Measurements from ENCODE around the gene LRRC74A. TPM values are rescaled to one million over a fixed set of nuclear protein-coding genes. Genes with fewer than 3 reads are reported as not detected.

LRRC74A gene
- total RNA-seq, 2 donors from 2014 or later = not detected

GRCh38 chr14:76880449-76880848, 54.2 kb downstream of the LRRC74A start:
- no peak for ATAC-seq
- Histone ChIP-seq H3K9me3 (no peaks in the 10 kb centered on the region), H3K27me3 (no peaks in the 10 kb centered on the region), H3K27ac (no peak overlapping the region), H3K4me3 (no peak overlapping the region), H3K4me1 (no peaks in the 10 kb centered on the region), H3K36me3 (replicated peaks in 1 of 2; ENCODE audit: insufficient read depth in 1 of 2, low read depth in 2 of 2) (no peaks in the 10 kb centered on the region)
- intact Hi-C loops (cut with DNase I) = loop anchor here (5.0 kb wide), 1 partner anchor 62 kb away; no protein-coding TSS in a partner anchor
- DNase-seq = no peak
- no peak for TF ChIP-seq CTCF (IDR thresholded peaks at IDR 0.05)
- no peak for TF ChIP-seq POLR2A (IDR thresholded peaks at IDR 0.05)
- 71 to 79% methylated on average over 4 of the region's 4 CpGs for WGBS, 2 donors

GRCh38 chr14:76881348-76881747, 55.1 kb downstream of the LRRC74A start:
- intact Hi-C loops (cut with DNase I) = loop anchor here (5.0 kb wide), 1 partner anchor 61 kb away; no protein-coding TSS in a partner anchor
- H3K27ac ChIP-seq = no peak overlapping the region

DNA sequence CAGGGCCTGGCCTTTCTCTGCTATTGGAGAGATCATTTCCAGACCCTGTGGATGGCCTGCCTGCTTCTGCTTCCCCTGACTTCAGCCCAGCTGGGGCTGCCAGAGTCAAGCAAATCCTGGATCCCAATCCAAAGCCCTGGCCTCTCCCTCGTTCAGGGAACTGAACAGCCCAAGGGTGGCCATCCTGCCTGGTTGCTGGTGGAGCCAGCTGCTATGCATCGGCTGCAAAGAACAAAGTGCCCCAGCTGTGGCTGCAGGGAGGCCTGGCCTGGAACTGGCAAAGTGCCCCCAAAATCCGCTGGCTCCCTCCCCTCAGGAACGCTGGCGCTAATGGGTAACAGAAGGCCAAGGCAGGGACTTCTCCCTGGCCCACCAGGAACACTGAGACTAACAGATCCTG, 56.4 kb downstream of the LRRC74A start:
- no peak for TF ChIP-seq POLR2A (IDR thresholded peaks at IDR 0.05)
- no peak for TF ChIP-seq CTCF (IDR thresholded peaks at IDR 0.05)

More at GRCh38 chr14:76881348-76881747, 55.1 kb downstream of the LRRC74A start:
- Histone ChIP-seq H3K4me3 (no peak overlapping the region), H3K4me1 (no peaks in the 10 kb centered on the region), H3K27me3 (no peaks in the 10 kb centered on the region), H3K36me3 (replicated peaks in 1 of 2; ENCODE audit: insufficient read depth in 1 of 2, low read depth in 2 of 2) (no peaks in the 10 kb centered on the region), H3K9me3 (no peaks in the 10 kb centered on the region)
- WGBS, 2 donors = 83 to 100% methylated on average over 2 to 6 of the region's 6 CpGs
- DNase-seq = no peak
- ATAC-seq = no peak
- TF ChIP-seq POLR2A (IDR thresholded peaks at IDR 0.05) = no peak
- no peak for TF ChIP-seq CTCF (IDR thresholded peaks at IDR 0.05)

DNA sequence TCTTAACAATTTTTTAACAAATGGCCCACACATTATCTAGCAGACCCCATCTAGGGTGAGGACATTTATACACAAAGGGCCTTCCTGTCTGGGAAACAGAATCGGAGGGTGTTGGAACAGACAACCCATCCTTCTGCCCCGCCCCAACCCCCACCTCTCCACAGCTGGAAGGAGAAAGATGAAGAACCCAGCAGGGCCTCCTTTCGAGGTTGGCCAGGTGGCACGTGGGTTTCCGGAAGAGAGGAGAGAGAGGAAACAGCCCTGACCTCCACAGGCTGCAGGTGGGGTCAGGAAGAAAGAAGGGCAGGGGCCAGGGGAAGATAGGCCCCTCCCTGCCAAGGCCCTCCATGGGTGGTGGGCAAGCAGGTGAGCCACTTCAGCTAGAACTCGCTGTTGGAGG, 57.2 kb downstream of the LRRC74A start:
- intact Hi-C loops (cut with DNase I) = loop anchor here (5.0 kb wide), 1 partner anchor 59 kb away; no protein-coding TSS in a partner anchor

More for the DNA sequence above, 56.4 kb downstream of the LRRC74A start:
- H3K27me3 ChIP-seq = no peaks in the 10 kb centered on the region
- H3K9me3 ChIP-seq = no peaks in the 10 kb centered on the region
- no peak overlapping the region for H3K4me3 ChIP-seq
- no peaks in the 10 kb centered on the region for H3K36me3 ChIP-seq (replicated peaks in 1 of 2; ENCODE audit: insufficient read depth in 1 of 2, low read depth in 2 of 2)
- DNase-seq (no peak), ATAC-seq (no peak)
- H3K27ac ChIP-seq = no peak overlapping the region
- no peaks in the 10 kb centered on the region for H3K4me1 ChIP-seq
- intact Hi-C loops (cut with DNase I) = loop anchor here (5.0 kb wide), 1 partner anchor 60 kb away; no protein-coding TSS in a partner anchor
- WGBS, 2 donors = 40 to 70% methylated on average over 1 to 5 of the region's 5 CpGs

More for the DNA sequence above, 57.2 kb downstream of the LRRC74A start:
- Histone ChIP-seq H3K27me3 (no peaks in the 10 kb centered on the region), H3K4me3 (no peak overlapping the region), H3K4me1 (no peaks in the 10 kb centered on the region), H3K36me3 (replicated peaks in 1 of 2; ENCODE audit: insufficient read depth in 1 of 2, low read depth in 2 of 2) (no peaks in the 10 kb centered on the region), H3K9me3 (no peaks in the 10 kb centered on the region), H3K27ac (no peak overlapping the region)
- ATAC-seq = no peak
- no peak for DNase-seq
- TF ChIP-seq CTCF (IDR thresholded peaks at IDR 0.05) (no peak), POLR2A (IDR thresholded peaks at IDR 0.05) (no peak)
- WGBS, 2 donors = 69 to 79% methylated on average over 5 to 6 of the region's 6 CpGs

Data from body of pancreas (tissue), 4 donors.